ENCODE data around the gene MPZL2.

The MPZL2 gene

GRCh38 chr11:118214210-118214914, 49.7 kb downstream of the MPZL2 start:
- Histone ChIP-seq H3K4me1 (ENCODE audit: insufficient read depth, low read length) (peaks cover 4% of the 10 kb centered on the region; the same call in 1 of the 2 replicates), H3K9me3 (ENCODE audit: insufficient read depth, low read length, severe bottlenecking) (no peaks in the 10 kb centered on the region), H3K36me3 (ENCODE audit: insufficient read depth, low read length) (no peaks in the 10 kb centered on the region), H3K27me3 (ENCODE audit: insufficient read depth, low read length, poor library complexity) (no peaks in the 10 kb centered on the region), H3K9ac (ENCODE audit: low read depth, low read length) (no peak overlapping the region), H3K79me2 (ENCODE audit: insufficient read depth, low read length) (no peaks in the 10 kb centered on the region), H3K27ac (ENCODE audit: low read length) (no peak overlapping the region), H2AFZ (ENCODE audit: low read depth, low read length) (no peak overlapping the region), H3K4me3 (ENCODE audit: low read depth in 1 of 2, low read length in 2 of 2) (no peak overlapping the region), H4K20me1 (ENCODE audit: insufficient read depth, low read length) (no peaks in the 10 kb centered on the region), H3K4me2 (ENCODE audit: insufficient read depth, low read length) (no peak overlapping the region)
- DNase-seq (no peak), ATAC-seq (ENCODE audit: insufficient read depth, low read depth) (no peak)
- no peak for TF ChIP-seq CTCF (IDR thresholded peaks at IDR 0.05; ENCODE audit: borderline replicate concordance, extremely low read depth, low read length, poor library complexity, severe bottlenecking)
- TF ChIP-seq EZH2 (IDR thresholded peaks at IDR 0.05; ENCODE audit: borderline replicate concordance, low read depth, low read length, severe bottlenecking) = no peak

GRCh38 chr11:118213781-118214180, 50.3 kb downstream of the MPZL2 start:
- Histone ChIP-seq H3K9ac (ENCODE audit: low read depth, low read length) (no peak overlapping the region), H4K20me1 (ENCODE audit: insufficient read depth, low read length) (no peaks in the 10 kb centered on the region), H3K4me1 (ENCODE audit: insufficient read depth, low read length) (peaks cover 4% of the 10 kb centered on the region; the same call in 1 of the 2 replicates), H3K4me3 (ENCODE audit: low read depth in 1 of 2, low read length in 2 of 2) (no peak overlapping the region), H3K36me3 (ENCODE audit: insufficient read depth, low read length) (no peaks in the 10 kb centered on the region), H3K4me2 (ENCODE audit: insufficient read depth, low read length) (no peak overlapping the region), H3K79me2 (ENCODE audit: insufficient read depth, low read length) (no peaks in the 10 kb centered on the region), H3K9me3 (ENCODE audit: insufficient read depth, low read length, severe bottlenecking) (no peaks in the 10 kb centered on the region), H2AFZ (ENCODE audit: low read depth, low read length) (no peak overlapping the region), H3K27ac (ENCODE audit: low read length) (no peak overlapping the region), H3K27me3 (ENCODE audit: insufficient read depth, low read length, poor library complexity) (no peaks in the 10 kb centered on the region)
- TF ChIP-seq CTCF (IDR thresholded peaks at IDR 0.05; ENCODE audit: borderline replicate concordance, extremely low read depth, low read length, poor library complexity, severe bottlenecking) (no peak), EZH2 (IDR thresholded peaks at IDR 0.05; ENCODE audit: borderline replicate concordance, low read depth, low read length, severe bottlenecking) (no peak)
- ATAC-seq (ENCODE audit: insufficient read depth, low read depth) = no peak
- DNase-seq = no peak

GRCh38 chr11:118213201-118213600, 50.9 kb downstream of the MPZL2 start:
- no peak overlapping the region for H3K4me3 ChIP-seq (ENCODE audit: low read depth in 1 of 2, low read length in 2 of 2)
- no peak; the same call in 2 of the 3 replicates for ATAC-seq (ENCODE audit: insufficient read depth, low read depth)
- no peak for TF ChIP-seq CTCF (IDR thresholded peaks at IDR 0.05; ENCODE audit: borderline replicate concordance, extremely low read depth, low read length, poor library complexity, severe bottlenecking)
- no peak for TF ChIP-seq EZH2 (IDR thresholded peaks at IDR 0.05; ENCODE audit: borderline replicate concordance, low read depth, low read length, severe bottlenecking)
- no peaks in the 10 kb centered on the region for H3K27me3 ChIP-seq (ENCODE audit: insufficient read depth, low read length, poor library complexity)
- H3K9me3 ChIP-seq (ENCODE audit: insufficient read depth, low read length, severe bottlenecking) = no peaks in the 10 kb centered on the region
- no peaks in the 10 kb centered on the region for H3K36me3 ChIP-seq (ENCODE audit: insufficient read depth, low read length)
- H4K20me1 ChIP-seq (ENCODE audit: insufficient read depth, low read length) = no peaks in the 10 kb centered on the region
- no peak overlapping the region for H3K27ac ChIP-seq (ENCODE audit: low read length)
- no peak overlapping the region for H2AFZ ChIP-seq (ENCODE audit: low read depth, low read length)
- H3K9ac ChIP-seq (ENCODE audit: low read depth, low read length) = no peak overlapping the region
- no peak overlapping the region for H3K4me2 ChIP-seq (ENCODE audit: insufficient read depth, low read length)
- no peak for DNase-seq
- no peaks in the 10 kb centered on the region for H3K79me2 ChIP-seq (ENCODE audit: insufficient read depth, low read length)
- H3K4me1 ChIP-seq (ENCODE audit: insufficient read depth, low read length) = peaks cover 4% of the 10 kb centered on the region; the same call in 1 of the 2 replicates

All from DND-41 (cell line).